HCT116 (cell line): Measurements from ENCODE around the gene ATP2B3. TPM values are rescaled to one million over a fixed set of nuclear protein-coding genes. Genes with fewer than 3 reads are reported as not detected.

Source experiments
- ATAC-seq: fragments of 200-7000 bp; cut with Tn5 transposase; 2 replicates; pipeline ENCODE4 v1.9.1; 2020; ENCODE audit warnings: mild to moderate bottlenecking, moderate library complexity
- BruUV-seq: library from RNA; stranded (reverse); fragments of 400-500 nt; replicated peaks from 2 replicates; lab custom pipeline; 2021; lab: Mats Ljungman, UMichigan
- CTCF ChIA-PET: fragments of 300-600 bp; sonication (Branson Sonifier 250); formaldehyde crosslinking; loops from one replicate; lab custom pipeline; 2021; ENCODE audit warnings: antibody characterized with exemption; lab: Charles Lee
- POLR2A ChIA-PET: fragments of 300-600, 350-600 bp; sonication (Branson Sonifier 250); formaldehyde crosslinking; loops from one replicate; lab custom pipeline; 2021; ENCODE audit warnings: antibody characterized with exemption; lab: Charles Lee
- RAD21 ChIA-PET, 2 experiments: fragments of 300-600 bp; sonication (Branson Sonifier 250); formaldehyde crosslinking; loops; one replicate each; lab custom pipeline; 2023; ENCODE audit warnings: low total read pairs in 2 of 2; ENCODE audit not compliant: uncharacterized antibody in 2 of 2, unreplicated experiment in 2 of 2, low non-redundant PET in 1 of 2; lab: Charles Lee
- DNase-seq: peaks from one replicate; pipeline ENCODE4 v3.0.0-alpha.2; 2010; ENCODE audit warnings: low read depth, low spot score
- H2AFZ ChIP-seq: fragments of 200-600 bp; shearing (Covaris generic), sonication (generic); 2 replicates; pipeline ENCODE4 v1.6.1; 2017; ENCODE audit warnings: low read depth, mixed run types, mixed read lengths, antibody characterized with exemption, low read length; ENCODE audit not compliant: poor library complexity, severe bottlenecking
- H3K27ac ChIP-seq: 2 replicates; pipeline ENCODE4 v1.5.1; 2012; ENCODE audit warnings: low read depth, low read length
- H3K27me3 ChIP-seq: fragments of 200-600 bp; sonication (generic); 2 replicates; pipeline ENCODE4 v1.6.1; 2016; ENCODE audit warnings: mixed run types, low read length, mixed read lengths; ENCODE audit not compliant: insufficient read depth
- H3K36me3 ChIP-seq, 2 experiments: fragments of 200-500 bp in 1 of 2; fragments of 200-600 bp in 1 of 2; sonication (Bioruptor generic) in 1 of 2; sonication (generic) in 1 of 2; 2 replicates each; pipeline versions ENCODE4 v1.5.1 to v1.6.1; 2014 to 2016; ENCODE audit warnings: low read length in 2 of 2, inconsistent platforms in 1 of 2, mixed read lengths in 1 of 2, mixed run types in 1 of 2; ENCODE audit not compliant: insufficient read depth in 2 of 2, control insufficient read depth in 1 of 2
- H3K4me1 ChIP-seq, 2 experiments: fragments of 200-600 bp in 1 of 2; sonication (generic) in 1 of 2; 2 replicates each; pipeline versions ENCODE4 v1.5.1 to v1.6.1; 2012 to 2017; ENCODE audit warnings: low read length in 2 of 2, inconsistent platforms in 1 of 2, mild to moderate bottlenecking in 1 of 2, mixed read lengths in 1 of 2, mixed run types in 1 of 2, moderate library complexity in 1 of 2; ENCODE audit not compliant: insufficient read depth in 2 of 2, control insufficient read depth in 1 of 2
- H3K4me2 ChIP-seq: fragments of 200-600 bp; sonication (generic); 2 replicates; pipeline ENCODE4 v1.6.1; 2017; ENCODE audit warnings: mixed run types, low read length, mixed read lengths
- H3K4me3 ChIP-seq, 2 experiments: fragments of 200-600 bp in 1 of 2; sonication (generic) in 1 of 2; replicated peaks in 1 of 2; 2 replicates each; pipeline ENCODE4 v1.5.1; 2011 to 2016; ENCODE audit warnings: low read length in 2 of 2, control low read depth in 1 of 2, low read depth in 1 of 2, mild to moderate bottlenecking in 1 of 2, mixed read lengths in 1 of 2, mixed run types in 1 of 2
- H3K79me2 ChIP-seq: fragments of 200-600 bp; sonication (generic); 2 replicates; pipeline ENCODE4 v1.6.1; 2017; ENCODE audit warnings: mild to moderate bottlenecking, mixed run types, low read length, moderate library complexity, mixed read lengths; ENCODE audit not compliant: insufficient read depth
- H3K9ac ChIP-seq: fragments of 200-600 bp; sonication (generic); 2 replicates; pipeline ENCODE4 v1.6.1; 2016; ENCODE audit warnings: low read length, mixed read lengths
- H3K9me2 ChIP-seq: fragments of 200-600 bp; sonication (generic), shearing (Covaris generic); 2 replicates; pipeline ENCODE4 v1.6.1; 2017; ENCODE audit warnings: mixed run types, mild to moderate bottlenecking, moderate library complexity; ENCODE audit not compliant: insufficient read depth
- H3K9me3 ChIP-seq, 2 experiments: fragments of 200-500 bp in 1 of 2; fragments of 200-600 bp in 1 of 2; sonication (Bioruptor generic) in 1 of 2; sonication (generic) in 1 of 2; 2 replicates each; pipeline ENCODE4 v1.6.1; 2014 to 2017; ENCODE audit warnings: low read length in 2 of 2, mixed read lengths in 2 of 2, inconsistent platforms in 1 of 2, low read depth in 1 of 2, mild to moderate bottlenecking in 1 of 2, mixed run types in 1 of 2, moderate library complexity in 1 of 2; ENCODE audit not compliant: control insufficient read depth in 1 of 2, insufficient read depth in 1 of 2
- H4K20me1 ChIP-seq: fragments of 200-600 bp; sonication (generic), shearing (Covaris generic); 2 replicates; pipeline ENCODE4 v1.6.1; 2017; ENCODE audit warnings: mixed run types, mild to moderate bottlenecking, moderate library complexity; ENCODE audit not compliant: insufficient read depth
- ATF3 ChIP-seq: IDR thresholded peaks from 2 replicates; pipeline ENCODE4 v1.6.1; 2012
- EGR1 ChIP-seq: IDR thresholded peaks from 2 replicates; pipeline ENCODE4 v1.6.1; 2012; ENCODE audit warnings: low read depth
- ELF1 ChIP-seq: IDR thresholded peaks from 2 replicates; pipeline ENCODE4 v1.6.1; 2012; ENCODE audit warnings: low read depth, borderline replicate concordance
- EZH2 ChIP-seq: fragments of 200-600 bp; sonication (generic); IDR thresholded peaks from 2 replicates; pipeline ENCODE4 v1.6.1; 2017; ENCODE audit warnings: antibody characterized with exemption, mixed run types
- EZH2phosphoT487 ChIP-seq: fragments of 200-600 bp; IDR thresholded peaks from 2 replicates; pipeline ENCODE4 v1.6.1; 2018; ENCODE audit warnings: antibody characterized with exemption, borderline replicate concordance
- POLR2AphosphoS5 ChIP-seq: IDR thresholded peaks from 2 replicates; pipeline ENCODE4 v1.6.1; 2011; ENCODE audit warnings: mild to moderate bottlenecking, low read depth, low read length, moderate library complexity
- RAD21 ChIP-seq: IDR thresholded peaks from 2 replicates; pipeline ENCODE4 v1.6.1; 2012; ENCODE audit warnings: low read depth, mild to moderate bottlenecking
- REST ChIP-seq: IDR thresholded peaks from 2 replicates; pipeline ENCODE4 v1.6.1; 2012; ENCODE audit warnings: low read depth
- SIN3A ChIP-seq: IDR thresholded peaks from 2 replicates; pipeline ENCODE4 v1.6.1; 2012; ENCODE audit warnings: low read depth
- TCF7L2 ChIP-seq: IDR thresholded peaks from 2 replicates; pipeline ENCODE4 v1.7.0; 2011; ENCODE audit warnings: borderline replicate concordance, inconsistent platforms; ENCODE audit not compliant: insufficient read depth, insufficient read length; ENCODE audit errors: extremely low read depth
- YY1 ChIP-seq: IDR thresholded peaks from 2 replicates; pipeline ENCODE4 v1.6.1; 2011; ENCODE audit warnings: low read length, low read depth, moderate library complexity, mild to moderate bottlenecking; ENCODE audit not compliant: insufficient replicate concordance; ENCODE audit errors: extremely low read depth
- ZFX ChIP-seq: fragments of 450-650 bp; IDR thresholded peaks from 2 replicates; pipeline ENCODE4 v1.6.1; 2017
- ZNF274 ChIP-seq: fragments of 200-500 bp; sonication (Bioruptor generic); IDR thresholded peaks from 2 replicates; pipeline ENCODE4 v1.6.1; 2014; ENCODE audit warnings: mild to moderate bottlenecking, low read depth, low read length, inconsistent platforms
- intact Hi-C: fragments of 100-400 bp; cut with micrococcal nuclease; formaldehyde crosslinking; loops from 2 replicates; pipeline ENCODE4 v1.10.0; 2022
- total RNA-seq: library from RNA; stranded (reverse); gene quantifications from one replicate; pipeline ENCODE4 v1.2.1, GENCODE V29; 2021; ENCODE audit not compliant: unreplicated experiment
- TF ChIP-seq, protein P1 (sequence below), 3 experiments: fragments of 200-600 bp in 1 of 3; sonication (generic) in 1 of 3; IDR thresholded peaks in 2 of 3; conservative IDR thresholded peaks in 1 of 3; 2 replicates each; pipeline ENCODE4 v1.5.1; 2012 to 2017; ENCODE audit warnings: low read depth in 2 of 3, low read length in 2 of 3, antibody characterized with exemption in 1 of 3, borderline replicate concordance in 1 of 3, control low read depth in 1 of 3, mild to moderate bottlenecking in 1 of 3, mixed read lengths in 1 of 3, mixed run types in 1 of 3, moderate library complexity in 1 of 3; ENCODE audit not compliant: insufficient read depth in 1 of 3
- TF ChIP-seq, protein P2 (sequence below): IDR thresholded peaks from 2 replicates; pipeline ENCODE4 v1.6.1; 2012

The ATP2B3 gene
- total RNA-seq, 1 experiment from 2014 or later = not detected

DNA sequence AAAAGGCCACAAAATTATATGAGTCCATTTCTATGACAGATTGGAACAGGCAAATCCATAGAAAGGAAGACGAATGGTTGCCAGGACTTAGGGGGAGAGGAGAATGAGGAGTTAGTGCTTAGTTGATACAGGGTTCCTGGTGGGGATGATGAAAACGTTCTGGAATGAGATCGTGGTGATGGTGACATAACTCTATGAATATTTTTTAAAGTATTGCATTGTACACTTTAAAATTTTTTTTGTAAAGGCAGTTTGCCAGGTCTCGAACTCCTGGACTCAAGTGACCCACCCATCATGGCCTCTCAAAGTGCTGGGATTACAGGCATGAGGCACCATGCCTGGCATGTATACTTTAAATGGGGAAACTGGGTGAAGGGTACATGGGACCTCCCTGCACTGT, 91.4 kb downstream of the ATP2B3 start (continued):
- TF ChIP-seq REST (no peak), YY1 (no peak), EZH2phosphoT487 (no peak), ZNF274 (no peak), ATF3 (no peak), POLR2AphosphoS5 (no peak), EGR1 (no peak), EZH2 (no peak), ELF1 (no peak)

GRCh38 chrX:153609917-153610835, 92.7 kb downstream of the ATP2B3 start:
- intact Hi-C loops = loop anchor here (10.0 kb wide), 1 partner anchor 55 kb away; no protein-coding TSS in a partner anchor
- no peaks in the 10 kb centered on the region for H4K20me1 ChIP-seq
- ATAC-seq = peak; percentile 99
- no peak overlapping the region for H3K4me3 ChIP-seq
- H3K4me2 ChIP-seq = no peak overlapping the region
- TF ChIP-seq, protein P1, sequence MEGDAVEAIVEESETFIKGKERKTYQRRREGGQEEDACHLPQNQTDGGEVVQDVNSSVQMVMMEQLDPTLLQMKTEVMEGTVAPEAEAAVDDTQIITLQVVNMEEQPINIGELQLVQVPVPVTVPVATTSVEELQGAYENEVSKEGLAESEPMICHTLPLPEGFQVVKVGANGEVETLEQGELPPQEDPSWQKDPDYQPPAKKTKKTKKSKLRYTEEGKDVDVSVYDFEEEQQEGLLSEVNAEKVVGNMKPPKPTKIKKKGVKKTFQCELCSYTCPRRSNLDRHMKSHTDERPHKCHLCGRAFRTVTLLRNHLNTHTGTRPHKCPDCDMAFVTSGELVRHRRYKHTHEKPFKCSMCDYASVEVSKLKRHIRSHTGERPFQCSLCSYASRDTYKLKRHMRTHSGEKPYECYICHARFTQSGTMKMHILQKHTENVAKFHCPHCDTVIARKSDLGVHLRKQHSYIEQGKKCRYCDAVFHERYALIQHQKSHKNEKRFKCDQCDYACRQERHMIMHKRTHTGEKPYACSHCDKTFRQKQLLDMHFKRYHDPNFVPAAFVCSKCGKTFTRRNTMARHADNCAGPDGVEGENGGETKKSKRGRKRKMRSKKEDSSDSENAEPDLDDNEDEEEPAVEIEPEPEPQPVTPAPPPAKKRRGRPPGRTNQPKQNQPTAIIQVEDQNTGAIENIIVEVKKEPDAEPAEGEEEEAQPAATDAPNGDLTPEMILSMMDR (IDR thresholded peaks at IDR 0.05 in 2 of 3, conservative IDR thresholded peaks at IDR 0.05 in 1 of 3; ENCODE audit: borderline replicate concordance in 1 of 3, insufficient read depth in 1 of 3, low read depth in 2 of 3, low read length in 2 of 3) = peak; percentile 51 to 73 (median 65); a peak in 5 of 6 replicates
- peak; percentile 37 for TF ChIP-seq TCF7L2
- TF ChIP-seq, protein P2, sequence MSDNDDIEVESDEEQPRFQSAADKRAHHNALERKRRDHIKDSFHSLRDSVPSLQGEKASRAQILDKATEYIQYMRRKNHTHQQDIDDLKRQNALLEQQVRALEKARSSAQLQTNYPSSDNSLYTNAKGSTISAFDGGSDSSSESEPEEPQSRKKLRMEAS = peak; percentile 85
- TF ChIP-seq RAD21 = peak; percentile 62
- TF ChIP-seq SIN3A = no peak
- no peak for TF ChIP-seq ATF3
- TF ChIP-seq ZFX = no peak
- POLR2A ChIA-PET = no interaction called here
- CTCF ChIA-PET = interaction anchor here (0.7 kb wide), 1 partner anchor 57 kb away, joined by 3 read pairs; no protein-coding TSS in a partner anchor
- no TSS peak for BruUV-seq
- no peak overlapping the region for H2AFZ ChIP-seq
- RAD21 ChIA-PET = no interaction called here
- no peaks in the 10 kb centered on the region for H3K9me3 ChIP-seq
- H3K4me1 ChIP-seq = no peaks in the 10 kb centered on the region
- no peaks in the 10 kb centered on the region for H3K9me2 ChIP-seq
- DNase-seq = peak; percentile 28
- H3K36me3 ChIP-seq = no peaks in the 10 kb centered on the region
- H3K79me2 ChIP-seq = no peaks in the 10 kb centered on the region
- H3K27ac ChIP-seq = no peak overlapping the region
- H3K27me3 ChIP-seq = no peaks in the 10 kb centered on the region
- no peak overlapping the region for H3K9ac ChIP-seq
